CD8-positive, alpha-beta memory T cell (primary cell): ENCODE measurements around the gene GRHL1. TPM values are rescaled to one million over a fixed set of nuclear protein-coding genes. Genes with fewer than 3 reads are reported as not detected.
A peak's percentile ranks its signal among the peaks of the same experiment; 100 is the strongest.

Source experiments
- CTCF ChIA-PET: fragments of 350-600 bp; sonication (Branson Sonifier 250); formaldehyde crosslinking; loops from one replicate; lab custom pipeline; 2021; ENCODE audit warnings: antibody characterized with exemption; lab: Charles Lee
- POLR2A ChIA-PET: fragments of 350-600 bp; sonication (Branson Sonifier 250); formaldehyde crosslinking; loops from one replicate; lab custom pipeline; 2021; ENCODE audit warnings: antibody characterized with exemption; lab: Charles Lee
- DNase-seq, 5 donors: peaks; one replicate each; pipeline versions ENCODE4 v3.0.0 to v3.0.0-alpha.2; 2020 to 2022; ENCODE audit warnings: mixed read lengths in 1 of 5
- H3K27ac ChIP-seq: one replicate; pipeline ENCODE4 v1.7.0; 2013; ENCODE audit warnings: low read depth, mild to moderate bottlenecking, low read length, moderate library complexity
- H3K27me3 ChIP-seq: 2 replicates; pipeline ENCODE4 v1.7.0; 2013; ENCODE audit warnings: low read length, mild to moderate bottlenecking; ENCODE audit not compliant: insufficient read depth, poor library complexity, severe bottlenecking
- H3K36me3 ChIP-seq: 2 replicates; pipeline ENCODE4 v1.7.0; 2013; ENCODE audit warnings: mild to moderate bottlenecking, low read length, moderate library complexity; ENCODE audit not compliant: insufficient read depth
- H3K4me1 ChIP-seq: 2 replicates; pipeline ENCODE4 v1.7.0; 2013; ENCODE audit warnings: mild to moderate bottlenecking, low read length, moderate library complexity; ENCODE audit not compliant: insufficient read depth
- H3K4me3 ChIP-seq: 2 replicates; pipeline ENCODE4 v1.7.0; 2013; ENCODE audit warnings: mild to moderate bottlenecking, low read length
- H3K9me3 ChIP-seq: 2 replicates; pipeline ENCODE4 v1.7.0; 2013; ENCODE audit warnings: mild to moderate bottlenecking, low read length
- H3K27ac Mint-ChIP-seq, 8 donors: one replicate each; pipeline ENCODE4 v1.8.0; 2020 to 2021; ENCODE audit warnings: mixed read lengths in 8 of 8, mild to moderate bottlenecking in 6 of 8, inconsistent platforms in 3 of 8, moderate library complexity in 3 of 8
- H3K27me3 Mint-ChIP-seq, 2 donors: one replicate each; pipeline ENCODE4 v1.8.0; 2020 to 2021; ENCODE audit warnings: mixed read lengths in 2 of 2, mild to moderate bottlenecking in 1 of 2, moderate library complexity in 1 of 2
- H3K36me3 Mint-ChIP-seq, 3 donors: one replicate each; pipeline ENCODE4 v1.8.0; 2020 to 2021; ENCODE audit warnings: mixed read lengths in 3 of 3, inconsistent platforms in 1 of 3, mild to moderate bottlenecking in 1 of 3
- H3K4me1 Mint-ChIP-seq, 3 donors: one replicate each; pipeline ENCODE4 v1.8.0; 2020 to 2021; ENCODE audit warnings: mixed read lengths in 3 of 3, inconsistent platforms in 1 of 3, mild to moderate bottlenecking in 1 of 3
- H3K4me3 Mint-ChIP-seq, 7 donors: one replicate each; pipeline ENCODE4 v1.8.0; 2020 to 2021; ENCODE audit warnings: mixed read lengths in 7 of 7, mild to moderate bottlenecking in 6 of 7, moderate library complexity in 4 of 7, inconsistent platforms in 2 of 7
- H3K9me3 Mint-ChIP-seq, 5 donors: one replicate each; pipeline ENCODE4 v1.8.0; 2020 to 2022; ENCODE audit warnings: mixed read lengths in 5 of 5, mild to moderate bottlenecking in 3 of 5, moderate library complexity in 2 of 5, inconsistent platforms in 1 of 5
- polyA plus RNA-seq: library from polyadenylated mRNA; unstranded; fragments of 300-500 nt; fragmentation: Illumina TruSeq; gene quantifications from one replicate; pipeline ENCODE4 v1.2.3, GENCODE V29; 2021
- total RNA-seq, 2 experiments: library from RNA; stranded (reverse); gene quantifications; one replicate each; pipeline ENCODE4 v1.2.3, GENCODE V29; 2021

The GRHL1 gene
- total and polyA plus RNA-seq, 3 experiments from 2014 or later = 0.12 to 0.93 (median 0.88) TPM

GRCh38 chr2:10026940-10027569 lies 75.6 kb downstream of the GRHL1 start:
- Mint-ChIP-seq H3K36me3 (no peaks in the 10 kb centered on the region), H3K27ac (peak overlapping the region in 1 of 8 donors; percentile 21), H3K4me3 (peak overlapping the region in 2 of 7 donors; percentile 3 to 33), H3K27me3 (no peaks in the 10 kb centered on the region), H3K9me3 (no peaks in the 10 kb centered on the region), H3K4me1 (peaks cover 19 to 29% (median 22%) of the 10 kb centered on the region in 3 donors)
- no peak for DNase-seq
- ChIA-PET CTCF (interaction anchor here (1.2 kb wide), 1 partner anchor 45 kb away, joined by 4 read pairs; no protein-coding TSS in a partner anchor), POLR2A (interaction anchor here (0.9 kb wide), 1 partner anchor 43 kb away, joined by 4 read pairs; no protein-coding TSS in a partner anchor)
- Histone ChIP-seq H3K4me1 (peaks cover 25% of the 10 kb centered on the region), H3K4me3 (no peak overlapping the region), H3K27ac (no peak overlapping the region), H3K27me3 (no peaks in the 10 kb centered on the region), H3K36me3 (no peaks in the 10 kb centered on the region), H3K9me3 (no peaks in the 10 kb centered on the region)

- CTCF ChIA-PET = interaction anchor here (1.0 to 1.6 kb wide), 3 partner anchors 44 to 45 kb away, joined by 3 to 5 read pairs (median 4); no protein-coding TSS in a partner anchor
Observed at GRCh38 chr2:10027660-10028330, 76.3 kb downstream of the GRHL1 start.

GRCh38 chr2:10028407-10028987 lies 77.0 kb downstream of the GRHL1 start:
- POLR2A ChIA-PET = interaction anchor here (1.0 to 1.4 kb wide), 2 partner anchors 15 to 16 kb away, joined by 4 read pairs; partner anchors contain the start of gene KLF11
- peak overlapping the region in 5 of 8 donors; percentile 47 to 97 (median 82) for H3K27ac Mint-ChIP-seq

More at GRCh38 chr2:10027660-10028330, 76.3 kb downstream of the GRHL1 start:
- DNase-seq = no peak
- Histone ChIP-seq H3K4me1 (peaks cover 25% of the 10 kb centered on the region), H3K4me3 (no peak overlapping the region), H3K9me3 (no peaks in the 10 kb centered on the region), H3K27me3 (no peaks in the 10 kb centered on the region), H3K36me3 (no peaks in the 10 kb centered on the region), H3K27ac (no peak overlapping the region)
- POLR2A ChIA-PET = interaction anchor here (1.4 kb wide), 1 partner anchor 17 kb away, joined by 4 read pairs; no protein-coding TSS in a partner anchor
- Mint-ChIP-seq H3K9me3 (no peaks in the 10 kb centered on the region), H3K4me3 (peak overlapping the region in 2 of 7 donors; percentile 33 to 36), H3K27me3 (no peaks in the 10 kb centered on the region), H3K27ac (peak overlapping the region in 3 of 8 donors; percentile 21 to 83 (median 33)), H3K4me1 (peaks cover 19 to 29% (median 22%) of the 10 kb centered on the region in 3 donors), H3K36me3 (no peaks in the 10 kb centered on the region)

GRCh38 chr2:10028988-10029874 lies 77.7 kb downstream of the GRHL1 start:
- no peaks in the 10 kb centered on the region for H3K9me3 Mint-ChIP-seq
- H3K27ac ChIP-seq = peak overlapping the region; percentile 58

More at GRCh38 chr2:10028407-10028987, 77.0 kb downstream of the GRHL1 start:
- H3K27me3 Mint-ChIP-seq = no peaks in the 10 kb centered on the region
- CTCF ChIA-PET = interaction anchor here (1.0 to 1.6 kb wide), 3 partner anchors 43 to 44 kb away, joined by 3 to 5 read pairs (median 4); no protein-coding TSS in a partner anchor
- no peaks in the 10 kb centered on the region for H3K9me3 ChIP-seq
- H3K36me3 ChIP-seq = no peaks in the 10 kb centered on the region
- peak overlapping the region; percentile 41 for H3K4me3 ChIP-seq
- H3K9me3 Mint-ChIP-seq = no peaks in the 10 kb centered on the region
- H3K27ac ChIP-seq = peak overlapping the region; percentile 58
- H3K36me3 Mint-ChIP-seq = no peaks in the 10 kb centered on the region
- H3K27me3 ChIP-seq = no peaks in the 10 kb centered on the region
- H3K4me3 Mint-ChIP-seq = peak overlapping the region in 5 of 7 donors; percentile 23 to 90 (median 58)
- no peak for DNase-seq
- peaks cover 25% of the 10 kb centered on the region for H3K4me1 ChIP-seq
- H3K4me1 Mint-ChIP-seq = peaks cover 19 to 29% (median 22%) of the 10 kb centered on the region in 3 donors

GRCh38 chr2:10029875-10030223 lies 78.4 kb downstream of the GRHL1 start:
- Mint-ChIP-seq H3K27me3 (peaks cover 0 to 1% of the 10 kb centered on the region in 2 donors), H3K4me1 (peaks cover 25 to 35% (median 28%) of the 10 kb centered on the region in 3 donors), H3K9me3 (no peaks in the 10 kb centered on the region), H3K4me3 (peak overlapping the region in 6 of 7 donors; percentile 43 to 90 (median 60)), H3K36me3 (no peaks in the 10 kb centered on the region), H3K27ac (peak overlapping the region in 6 of 8 donors; percentile 34 to 97 (median 76))
- Histone ChIP-seq H3K9me3 (no peaks in the 10 kb centered on the region), H3K4me3 (peak overlapping the region; percentile 41), H3K27me3 (no peaks in the 10 kb centered on the region), H3K27ac (peak overlapping the region; percentile 58), H3K36me3 (no peaks in the 10 kb centered on the region), H3K4me1 (peaks cover 25% of the 10 kb centered on the region)
- ChIA-PET CTCF (interaction anchor here (1.3 kb wide), 1 partner anchor 46 kb away, joined by 4 read pairs; no protein-coding TSS in a partner anchor), POLR2A (no interaction called here)
- DNase-seq = no peak

More at GRCh38 chr2:10028988-10029874, 77.7 kb downstream of the GRHL1 start:
- H3K4me3 ChIP-seq = peak overlapping the region; percentile 41
- CTCF ChIA-PET = interaction anchor here (1.3 to 1.6 kb wide), 2 partner anchors 43 to 45 kb away, joined by 4 to 5 read pairs; no protein-coding TSS in a partner anchor
- no peaks in the 10 kb centered on the region for H3K27me3 ChIP-seq
- no peaks in the 10 kb centered on the region for H3K9me3 ChIP-seq
- POLR2A ChIA-PET = interaction anchor here (1.0 to 1.4 kb wide), 2 partner anchors 14 to 15 kb away, joined by 4 read pairs; partner anchors contain the start of gene KLF11
- H3K27ac Mint-ChIP-seq = peak overlapping the region in 7 of 8 donors; percentile 34 to 97 (median 71)
- H3K4me1 Mint-ChIP-seq = peaks cover 19 to 30% (median 22%) of the 10 kb centered on the region in 3 donors
- no peaks in the 10 kb centered on the region for H3K27me3 Mint-ChIP-seq
- no peaks in the 10 kb centered on the region for H3K36me3 ChIP-seq
- H3K4me1 ChIP-seq = peaks cover 25% of the 10 kb centered on the region
- peak overlapping the region in 6 of 7 donors; percentile 54 to 90 (median 65) for H3K4me3 Mint-ChIP-seq
- DNase-seq = peak; percentile 14 to 68 (median 39)
- no peaks in the 10 kb centered on the region for H3K36me3 Mint-ChIP-seq

- no peak for DNase-seq
- Mint-ChIP-seq H3K27ac (peak overlapping the region in 2 of 8 donors; percentile 52 to 87), H3K36me3 (no peaks in the 10 kb centered on the region), H3K4me1 (peaks cover 28 to 40% (median 33%) of the 10 kb centered on the region in 3 donors), H3K4me3 (peak overlapping the region in 1 of 7 donors; percentile 48), H3K9me3 (no peaks in the 10 kb centered on the region), H3K27me3 (peaks cover 0 to 1% of the 10 kb centered on the region in 2 donors)
- no peak overlapping the region for H3K4me3 ChIP-seq
- peak overlapping the region; percentile 58 for H3K27ac ChIP-seq
- POLR2A ChIA-PET = interaction anchor here (1.4 kb wide), 1 partner anchor 13 kb away, joined by 4 read pairs; the partner anchor contains the start of gene KLF11
- H3K4me1 ChIP-seq = peaks cover 25% of the 10 kb centered on the region
- H3K36me3 ChIP-seq = no peaks in the 10 kb centered on the region
- CTCF ChIA-PET = interaction anchor here (1.6 kb wide), 1 partner anchor 46 kb away, joined by 8 read pairs; no protein-coding TSS in a partner anchor
- no peaks in the 10 kb centered on the region for H3K27me3 ChIP-seq
- H3K9me3 ChIP-seq = no peaks in the 10 kb centered on the region
Observed at GRCh38 chr2:10030311-10030736, 78.8 kb downstream of the GRHL1 start.
